Measurements from ENCODE around the gene PHF20.
"Not testable (repeated sequence)": the region's sequence is repeated elsewhere in the genome, so short reads cannot be mapped to it uniquely, and the experiment has no call there.

The PHF20 gene

DNA sequence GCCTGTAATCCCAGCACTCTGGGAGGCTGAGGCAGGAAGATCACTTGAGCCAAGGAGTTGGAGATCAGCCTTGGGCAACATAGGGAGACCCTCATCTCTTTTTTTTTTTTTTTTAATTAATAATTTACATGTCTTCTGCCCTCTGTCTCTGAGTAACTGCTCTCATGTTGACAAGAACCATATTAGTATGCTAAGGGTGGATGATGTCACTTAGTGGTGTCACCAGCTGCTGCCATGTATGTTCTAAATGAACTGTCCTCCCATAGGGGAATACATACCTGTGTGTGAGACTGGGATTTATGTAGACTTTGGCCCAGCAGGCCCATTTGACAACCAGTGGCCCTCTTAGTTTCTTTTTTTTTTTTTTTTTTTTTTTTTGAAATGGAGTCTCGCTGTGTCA lies 116.8 kb downstream of the PHF20 start:
- DNase-seq, result no peak

DNA sequence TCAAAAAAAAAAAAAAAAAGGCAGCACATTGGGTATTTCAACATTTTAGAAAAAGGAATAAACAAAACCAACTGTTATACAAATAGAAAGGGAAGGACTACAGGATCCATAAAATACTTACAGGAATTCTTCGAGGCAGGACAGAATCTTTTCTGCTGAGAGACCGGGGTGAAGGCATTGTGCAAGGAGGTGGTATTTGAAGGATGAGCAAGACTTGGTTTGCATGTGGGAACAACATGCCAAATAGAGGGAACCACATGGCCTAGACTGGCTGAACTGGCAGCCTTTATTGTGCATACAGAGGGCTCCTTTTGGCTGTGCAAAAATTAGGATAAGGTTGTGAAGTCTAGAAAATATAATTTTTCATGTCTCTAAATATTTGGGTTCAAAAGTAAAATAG lies 119.6 kb downstream of the PHF20 start:
- no peak for DNase-seq

DNA sequence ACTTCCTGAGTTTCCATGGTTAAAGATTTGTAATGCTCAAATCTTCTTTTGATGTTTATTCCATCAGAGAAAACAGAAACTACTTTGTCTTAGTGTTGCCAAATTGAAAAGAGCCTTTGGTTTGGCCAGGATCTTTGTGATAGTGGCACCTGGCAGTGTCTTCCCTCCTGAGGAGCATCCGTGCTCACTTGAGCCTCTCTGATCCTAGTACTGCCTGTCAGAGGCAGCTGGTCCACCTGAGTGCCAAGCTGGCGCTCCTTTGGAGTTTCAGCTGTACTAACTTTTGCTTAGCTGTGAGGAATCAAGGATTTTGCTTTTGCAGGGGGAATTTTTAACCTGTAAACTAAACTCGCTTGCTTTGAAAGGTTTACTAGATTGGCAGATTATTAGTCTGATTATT lies 121.1 kb downstream of the PHF20 start:
- no peak for DNase-seq

DNA sequence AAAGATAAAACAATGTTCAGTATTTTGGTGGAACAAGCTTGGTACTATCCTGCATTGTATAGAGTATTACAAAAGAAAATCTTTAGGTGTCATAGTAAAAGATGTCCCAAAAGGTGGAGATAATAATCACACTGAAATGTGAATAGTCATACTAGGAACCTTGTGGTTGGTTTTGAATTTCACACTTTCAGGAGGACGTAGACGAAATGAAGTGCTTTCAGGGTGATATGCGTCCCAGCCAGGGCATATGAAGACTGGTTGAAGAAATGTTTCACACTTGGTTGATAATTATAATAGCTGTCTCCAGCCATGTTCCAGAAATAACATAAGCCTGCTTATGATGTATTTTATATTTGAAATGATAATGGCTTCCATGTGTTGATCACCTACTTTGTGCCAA lies 122.1 kb downstream of the PHF20 start:
- DNase-seq, result no peak

DNA sequence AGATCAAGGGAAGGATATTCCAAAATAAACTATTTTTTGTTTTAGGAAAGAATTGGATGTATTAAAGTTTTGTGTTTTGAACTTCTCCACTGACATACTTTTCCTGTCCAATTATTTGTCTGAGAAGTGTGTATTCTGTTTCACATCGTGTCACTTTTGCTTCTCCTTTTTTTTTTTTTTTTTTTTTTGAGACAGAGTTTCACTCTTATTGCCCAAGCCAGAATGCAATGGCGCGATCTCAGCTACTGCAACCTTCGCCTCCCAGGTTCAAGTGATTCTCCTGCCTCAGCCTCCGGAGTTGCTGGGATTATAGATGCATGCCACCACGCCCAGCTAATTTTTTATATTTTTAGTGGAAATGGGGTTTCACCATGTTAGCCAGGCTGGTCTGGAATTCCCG lies 123.7 kb downstream of the PHF20 start:
- not testable (repeated sequence) for DNase-seq

DNA sequence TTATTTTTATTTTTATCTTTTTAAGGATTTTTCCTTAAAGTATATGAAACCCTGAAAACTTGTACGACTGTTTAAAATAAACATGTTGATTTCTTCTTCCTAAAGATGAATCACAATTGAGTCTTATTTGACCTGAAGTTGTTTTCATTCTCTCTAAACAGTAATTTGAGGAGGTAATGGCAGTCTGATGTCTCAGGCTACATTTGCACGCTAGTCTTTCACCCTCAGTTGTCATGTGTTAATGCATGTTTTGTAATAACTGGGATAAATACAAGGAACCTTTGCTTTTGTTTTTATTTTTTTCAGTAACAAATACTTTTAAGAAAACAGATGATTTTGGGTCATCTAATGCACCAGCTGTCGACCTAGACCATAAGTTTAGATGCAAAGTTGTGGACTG lies 127.2 kb downstream of the PHF20 start:
- no peak for DNase-seq

DNA sequence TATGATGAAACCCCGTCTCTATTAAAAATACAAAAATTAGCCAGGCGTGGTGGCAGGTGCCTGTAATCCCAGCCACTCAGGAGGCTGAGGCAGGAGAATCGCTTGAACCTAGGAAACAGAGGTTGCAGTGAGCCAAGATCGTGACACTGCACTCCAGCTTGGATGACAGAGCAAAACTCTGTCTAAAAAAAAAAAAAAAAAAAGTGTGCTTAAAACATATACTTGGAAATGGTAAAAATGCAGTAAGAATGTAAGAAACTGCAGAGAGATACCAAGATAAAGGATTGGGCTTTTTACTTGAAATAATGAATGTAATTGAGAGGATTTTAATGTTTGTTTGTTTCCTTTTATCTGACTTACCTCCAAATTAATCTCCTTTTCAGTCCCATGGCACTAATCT lies 129.4 kb downstream of the PHF20 start:
- DNase-seq, result not testable (repeated sequence)

DNA sequence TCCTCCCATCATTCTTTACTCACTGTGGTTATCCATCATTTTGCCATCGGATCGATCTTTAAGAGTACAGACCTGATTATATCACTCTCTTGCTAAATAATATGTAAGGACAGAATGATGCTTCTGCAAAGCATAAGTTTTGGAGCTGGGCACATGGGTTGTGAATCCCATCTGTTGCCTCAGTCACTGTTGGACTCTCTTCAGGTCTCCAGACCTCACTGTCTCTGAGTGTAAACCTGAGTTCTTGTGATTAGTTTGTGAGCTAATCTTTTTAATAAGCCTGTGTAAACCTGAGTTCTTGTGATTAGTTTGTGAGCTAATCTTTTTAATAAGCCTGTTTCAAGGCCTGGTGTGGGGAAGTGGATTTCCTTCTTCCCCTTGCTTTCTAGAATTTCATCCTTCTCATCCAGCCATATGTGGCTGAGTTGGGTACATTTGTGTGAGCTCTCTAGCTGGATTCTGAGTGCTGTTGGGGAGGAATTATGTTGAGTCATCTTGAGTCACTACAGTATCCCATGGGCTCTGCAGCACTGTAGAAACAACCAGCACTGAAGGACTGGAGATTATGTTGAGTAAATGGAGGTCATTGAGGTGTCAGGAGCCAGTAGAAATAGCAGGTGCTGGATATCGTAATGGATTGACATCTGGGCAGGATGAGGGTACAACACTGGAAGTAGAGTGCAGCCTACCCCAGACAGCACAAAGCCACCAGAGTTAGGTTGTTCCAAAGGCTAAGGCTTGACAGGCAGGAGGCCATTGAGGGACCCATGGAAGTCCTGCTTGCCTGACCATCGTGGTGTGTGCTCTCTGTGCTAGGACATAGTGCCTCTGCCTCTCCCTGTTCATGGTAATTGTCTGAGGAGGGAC lies 130.1 kb downstream of the PHF20 start:
- peak; percentile 42 for DNase-seq

DNA sequence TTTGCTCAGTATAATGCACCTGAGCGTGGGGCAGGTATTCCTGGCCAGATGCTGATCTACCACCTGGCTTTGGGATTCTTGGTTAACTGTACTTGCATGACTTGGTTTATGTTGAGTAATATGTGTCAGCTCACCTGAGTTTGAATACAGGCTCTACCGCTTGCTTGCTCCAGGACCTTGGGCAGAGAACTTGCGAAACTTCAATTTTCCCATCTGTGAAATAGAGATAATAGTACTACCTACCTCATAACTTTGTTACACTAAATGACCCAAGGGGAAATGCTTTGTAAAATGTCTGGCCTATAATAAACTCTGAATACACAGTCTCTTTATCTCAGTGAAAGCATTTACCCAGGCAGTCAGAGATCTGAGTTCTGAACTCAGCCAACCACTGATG lies 130.7 kb downstream of the PHF20 start:
- no peak for DNase-seq

DNA sequence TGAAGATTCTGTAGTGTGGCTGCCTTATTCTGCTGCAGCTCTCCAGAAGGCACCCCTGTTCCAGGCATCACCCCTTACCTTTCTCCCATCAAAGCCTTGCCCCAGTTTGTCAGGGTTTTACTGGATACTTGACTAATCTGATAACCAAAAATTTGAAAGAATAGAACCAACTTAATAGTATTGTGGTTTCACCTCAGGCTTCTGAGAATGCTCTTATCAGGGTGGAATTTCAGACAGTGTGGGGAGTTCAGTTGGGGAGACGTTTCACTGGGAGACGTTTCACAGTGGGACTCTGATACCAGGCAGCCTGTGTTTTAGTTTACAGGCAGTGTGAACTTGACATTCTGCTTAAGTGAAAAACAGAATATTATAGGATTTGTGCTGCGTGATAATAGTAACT lies 132.0 kb downstream of the PHF20 start:
- DNase-seq, result no peak

DNA sequence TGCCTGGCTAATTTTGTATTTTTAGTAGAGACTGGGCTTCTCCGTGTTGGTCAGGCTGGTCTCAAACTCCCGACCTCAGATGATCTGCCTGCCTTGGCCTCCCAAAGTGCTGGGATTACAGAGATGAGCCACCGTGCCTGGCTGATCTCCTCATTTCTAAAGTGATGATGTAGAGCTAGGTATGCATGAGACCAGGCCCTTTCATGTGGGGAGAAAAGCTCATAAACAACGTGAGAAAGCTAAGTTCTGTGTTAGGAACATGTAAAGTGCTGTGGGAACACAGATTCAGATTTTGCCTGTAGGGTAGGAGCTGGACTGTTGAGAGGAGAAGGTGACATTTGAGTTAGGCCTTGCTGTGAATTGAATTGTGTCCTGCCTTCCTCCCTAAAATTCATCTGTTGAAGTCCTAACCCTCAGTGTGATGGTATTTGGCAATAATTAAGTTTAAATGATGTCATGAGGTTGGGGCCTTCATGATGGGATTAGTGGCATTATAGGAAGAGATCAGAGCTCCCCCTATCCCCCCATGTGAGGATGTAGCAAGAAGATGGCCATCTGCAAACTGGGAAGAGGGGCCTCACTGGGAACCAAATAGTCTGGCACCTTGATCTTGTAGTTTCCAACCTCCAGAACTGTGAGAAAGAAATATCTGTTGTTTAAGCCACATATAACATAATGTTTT lies 133.3 kb downstream of the PHF20 start:
- no peak for DNase-seq

DNA sequence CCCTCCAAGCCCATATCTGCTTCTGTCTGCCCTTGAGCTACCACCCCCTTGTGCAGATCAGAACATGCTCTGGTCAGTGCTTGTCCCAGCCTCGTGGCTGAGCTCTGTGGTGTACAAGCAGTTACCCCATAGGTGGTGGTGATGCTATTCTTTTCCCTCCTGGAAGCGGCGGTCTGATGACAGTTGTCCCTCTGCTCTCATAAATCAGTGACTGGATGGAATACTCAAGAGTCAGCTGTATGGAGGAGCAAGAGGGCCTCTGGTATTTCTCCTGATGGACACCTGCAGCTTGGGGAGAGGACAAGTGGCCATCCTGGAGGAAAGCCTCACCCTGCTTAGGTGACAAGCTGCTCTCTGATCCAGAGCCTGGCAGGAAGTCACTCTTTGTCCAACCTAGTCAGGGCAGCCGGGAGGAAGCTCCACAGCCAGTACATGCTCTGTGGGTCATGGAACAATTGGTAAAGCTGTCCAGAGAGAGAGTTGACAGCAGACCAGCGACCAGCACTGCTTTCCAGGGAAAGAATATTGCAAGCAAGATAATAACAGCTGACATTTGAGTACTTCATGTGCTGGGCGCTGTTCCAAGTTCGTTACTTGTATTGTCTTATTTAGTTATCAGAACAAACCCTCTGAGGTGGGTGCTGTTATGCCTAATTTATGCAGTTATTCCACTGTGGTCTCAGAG lies 135.3 kb downstream of the PHF20 start:
- no peak for DNase-seq

DNA sequence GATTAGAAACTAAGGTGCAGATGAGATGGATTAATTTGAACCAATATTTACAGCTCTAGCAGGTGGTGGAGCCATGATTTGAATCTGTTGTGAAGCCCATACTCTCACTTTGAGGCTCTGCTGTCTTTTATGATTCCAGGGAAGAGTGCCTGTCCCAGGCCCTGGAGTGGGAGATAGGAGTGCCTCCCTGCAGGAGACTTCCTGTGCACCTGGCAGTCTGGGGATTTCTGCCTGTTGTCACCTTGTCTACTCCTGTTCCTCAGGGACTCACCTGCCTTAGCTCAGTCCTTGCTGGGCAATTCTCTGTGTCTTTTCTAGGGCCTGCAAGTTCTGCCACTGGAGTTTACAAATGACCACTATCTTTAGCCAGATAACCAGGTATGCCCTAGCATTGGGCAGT lies 136.2 kb downstream of the PHF20 start:
- no peak for DNase-seq

DNA sequence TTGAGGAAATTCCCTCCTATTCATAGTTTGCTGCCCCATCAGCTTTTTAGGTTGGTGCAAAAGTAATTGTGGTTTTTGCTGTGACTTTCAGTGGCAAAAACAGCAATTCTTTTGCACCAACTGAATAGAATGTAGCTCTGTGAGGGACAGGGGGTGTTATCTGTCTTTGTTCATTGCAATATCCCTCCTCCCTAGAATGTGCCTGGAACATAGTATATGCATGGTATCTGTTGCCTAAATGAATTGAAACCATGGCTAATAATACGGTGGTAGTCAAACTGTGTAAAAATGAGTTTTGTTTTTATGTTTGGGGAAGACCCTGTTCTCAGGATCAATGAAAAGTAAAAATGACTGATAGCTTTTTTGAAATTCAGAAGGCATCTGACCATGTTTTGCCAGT lies 137.4 kb downstream of the PHF20 start:
- DNase-seq, result no peak

DNA sequence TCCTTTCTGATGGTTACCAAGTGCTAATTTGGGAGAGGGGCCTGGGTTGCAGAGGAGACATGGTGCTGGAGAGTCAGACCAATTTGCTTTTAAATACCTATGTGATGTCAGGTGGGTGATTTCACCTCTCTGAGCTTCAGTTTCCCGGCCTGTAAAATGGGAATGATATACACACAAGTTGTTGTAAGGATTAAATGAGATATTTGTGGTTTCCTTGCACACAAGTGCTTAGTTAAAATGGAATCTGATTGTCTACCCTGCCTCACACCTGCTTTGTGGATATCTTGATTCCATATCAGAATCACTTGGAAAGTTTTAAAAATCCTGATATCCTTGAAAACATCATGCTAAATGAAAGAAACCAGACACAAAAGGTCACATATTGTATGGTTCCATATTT lies 138.0 kb downstream of the PHF20 start:
- no peak for DNase-seq

DNA sequence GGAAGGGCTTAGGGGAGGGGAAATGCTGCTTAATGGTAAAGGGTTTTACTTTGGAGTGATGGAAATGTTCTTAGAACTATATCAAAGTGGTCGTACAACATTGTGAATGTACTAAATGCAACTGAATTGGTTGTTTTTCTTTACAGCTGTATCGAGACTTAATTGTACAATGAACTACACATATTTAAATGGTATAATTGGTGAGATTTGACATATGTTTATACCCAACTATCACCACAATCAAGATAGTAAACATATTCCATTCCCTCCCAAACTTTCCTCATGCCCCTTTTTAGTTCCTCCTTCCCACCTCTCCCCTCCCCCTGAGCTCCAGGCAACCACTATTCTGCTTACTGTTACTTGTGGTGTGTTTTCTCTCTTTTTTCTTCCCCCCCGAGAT lies 138.4 kb downstream of the PHF20 start:
- DNase-seq, result no peak

DNA sequence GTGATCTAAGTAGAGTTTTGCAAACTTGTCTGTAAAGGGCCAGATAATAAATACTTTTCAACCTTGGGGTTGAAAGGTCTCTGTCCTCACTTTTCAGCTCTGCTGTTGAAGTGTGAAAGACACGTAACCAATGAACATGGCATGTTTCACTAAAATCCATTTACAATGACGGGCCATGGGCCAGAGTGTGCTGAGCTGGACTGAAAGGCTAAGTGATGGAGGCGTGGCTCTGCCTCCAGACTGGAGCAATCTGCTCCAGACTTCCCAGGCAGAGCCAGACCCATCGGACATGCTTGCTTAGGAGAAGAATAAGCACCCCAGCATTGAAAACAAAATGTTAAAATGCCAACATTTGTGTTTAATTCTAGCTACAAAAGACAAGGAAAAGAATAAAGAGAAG lies 141.1 kb downstream of the PHF20 start:
- DNase-seq, result no peak

DNA sequence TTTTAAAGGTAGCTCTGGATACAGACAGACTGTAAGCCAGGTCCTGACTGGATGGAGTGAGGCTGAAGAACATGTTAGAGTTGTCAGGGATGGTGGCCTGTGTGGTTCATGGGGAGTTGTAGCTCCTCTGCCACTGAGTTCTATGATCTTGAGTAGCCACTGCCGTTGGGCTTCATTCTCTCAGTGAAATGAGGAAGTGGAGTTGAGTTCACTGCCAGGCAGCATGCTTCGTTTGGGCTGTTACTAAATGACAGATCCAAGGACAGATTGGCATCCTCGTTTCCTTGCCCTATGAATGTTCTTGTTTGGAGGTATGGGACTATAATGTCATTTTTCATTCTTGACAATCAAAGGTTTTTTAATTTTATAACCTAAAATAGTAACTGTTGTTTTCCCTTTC lies 145.3 kb downstream of the PHF20 start:
- no peak for DNase-seq

DNA sequence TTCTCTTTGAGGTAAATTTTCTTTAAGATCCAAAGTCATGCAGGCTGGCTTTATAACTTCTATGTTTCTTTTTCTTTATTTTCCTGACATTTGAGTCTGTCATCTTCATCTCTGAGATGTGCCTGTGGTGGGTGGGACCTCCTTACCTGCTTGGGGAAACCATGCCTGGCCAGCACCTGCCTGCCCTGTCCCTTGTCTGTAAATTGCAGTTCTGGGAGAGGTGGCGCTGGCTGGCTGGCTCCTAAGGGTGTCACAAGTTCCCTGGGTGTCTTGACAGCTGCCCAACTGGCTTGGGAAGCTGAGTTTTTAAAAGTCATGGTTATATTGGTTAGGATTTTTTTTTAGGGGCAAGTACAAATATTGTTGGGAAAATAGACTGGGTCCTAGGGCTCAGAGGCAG lies 146.2 kb downstream of the PHF20 start:
- no peak for DNase-seq

DNA sequence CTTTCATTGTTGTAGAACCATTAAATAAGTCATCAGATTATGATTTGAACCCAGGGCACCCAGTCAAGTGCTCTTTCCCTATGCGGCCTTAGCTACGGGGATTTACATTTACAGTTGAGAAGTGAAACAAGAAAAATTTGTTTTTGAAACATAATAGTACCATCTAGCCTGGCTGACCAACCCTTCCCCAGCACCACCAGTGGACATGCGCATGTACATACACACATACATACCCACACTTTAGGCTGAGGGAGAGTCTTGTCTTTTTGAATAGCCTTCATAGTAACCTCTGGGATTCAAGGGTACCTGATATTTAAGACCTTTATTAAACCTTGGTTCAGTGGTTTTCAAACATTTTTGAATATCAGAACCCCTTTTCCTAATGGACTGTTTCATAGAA lies 148.7 kb downstream of the PHF20 start:
- no peak for DNase-seq

DNA sequence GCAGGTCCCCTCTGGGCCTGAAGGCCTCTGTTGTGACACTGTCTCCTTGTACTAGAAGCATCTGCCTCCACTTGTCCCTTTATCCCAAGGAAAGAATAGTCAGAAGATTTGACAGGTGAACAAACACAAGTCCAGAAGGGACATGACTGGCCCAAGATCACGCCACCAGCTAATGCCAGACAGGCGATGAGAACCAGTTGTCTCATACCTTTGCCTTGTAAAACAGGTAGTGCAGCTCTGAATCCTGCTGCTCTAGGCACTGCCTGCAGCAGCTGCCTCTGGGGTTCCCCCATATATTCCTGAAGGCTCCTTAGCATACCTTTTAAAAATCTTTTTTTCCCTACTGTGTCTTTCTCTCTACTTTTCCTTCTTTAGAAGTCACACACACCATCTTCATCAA lies 157.5 kb downstream of the PHF20 start:
- no peak for DNase-seq

DNA sequence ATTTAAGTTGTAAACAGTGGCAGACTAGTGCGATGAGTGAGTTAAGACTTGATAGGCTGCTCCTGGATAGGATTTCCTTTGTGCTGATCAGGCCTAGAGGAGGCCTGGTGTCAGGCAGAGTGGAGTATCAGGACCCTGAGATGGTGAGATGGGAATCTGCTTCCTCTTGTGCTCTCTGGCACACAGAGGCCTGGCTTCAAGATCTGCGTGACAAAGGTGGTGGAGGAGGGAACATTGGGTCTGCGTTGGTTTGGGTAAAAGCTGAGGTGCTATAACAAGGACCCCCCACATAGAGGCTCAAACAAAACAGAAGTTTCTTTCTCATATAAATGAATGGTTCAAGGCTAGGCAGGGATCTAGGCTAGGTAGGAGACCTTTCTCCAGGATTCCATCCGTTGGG lies 162.2 kb downstream of the PHF20 start:
- no peak for DNase-seq

DNA sequence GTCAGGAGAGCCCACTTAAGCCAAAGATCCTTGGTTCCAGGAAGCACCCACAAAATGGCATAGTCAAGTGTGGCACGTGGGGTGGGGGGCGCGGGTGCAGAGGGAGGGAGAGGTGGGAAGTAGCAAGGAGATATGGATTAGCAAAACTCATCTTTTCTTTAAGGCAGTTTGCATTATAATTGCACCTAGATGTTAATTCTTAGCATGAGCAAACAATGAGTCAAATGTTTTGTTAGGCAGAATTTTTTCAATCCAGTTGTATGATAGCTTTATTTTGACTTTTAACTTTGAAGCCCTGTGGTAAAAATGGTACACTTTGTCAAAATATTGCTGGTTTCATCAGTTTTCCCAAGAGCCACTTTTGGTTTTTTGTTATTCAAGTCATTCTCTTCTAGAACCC lies 167.4 kb downstream of the PHF20 start:
- DNase-seq, result no peak

DNA sequence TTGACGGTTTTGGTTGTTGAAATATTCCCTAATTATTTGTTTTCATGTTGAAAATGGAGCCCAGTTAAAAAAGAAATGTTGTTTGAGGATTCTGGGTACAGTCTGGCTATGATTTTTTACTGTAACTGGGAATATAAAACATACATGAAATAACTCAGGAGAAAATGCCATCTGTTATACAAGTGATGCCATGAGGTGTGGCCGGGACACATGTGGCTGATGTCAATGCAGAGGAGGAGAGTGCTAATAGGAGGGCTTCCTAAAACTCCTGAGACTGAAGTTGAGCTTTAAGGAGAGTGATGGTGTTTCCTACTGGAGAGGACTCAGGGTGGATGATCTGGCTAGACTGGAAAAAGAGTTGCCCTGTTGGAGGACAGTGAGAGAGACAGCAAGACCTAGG lies 169.8 kb downstream of the PHF20 start:
- DNase-seq, result no peak
